Measurements from ENCODE around the gene IFT122.

IFT122 gene

GRCh38 chr3:129422897-129423296, 17.1 kb upstream of the IFT122 start:
- TF ChIP-seq REST (IDR thresholded peaks at IDR 0.05; ENCODE audit: insufficient replicate concordance, low read depth) (no peak), CTCF (IDR thresholded peaks at IDR 0.05; ENCODE audit: insufficient read depth, low read length) (no peak), GABPA (IDR thresholded peaks at IDR 0.05; ENCODE audit: low read depth) (no peak), SPI1 (IDR thresholded peaks at IDR 0.05; ENCODE audit: borderline replicate concordance, low read depth) (no peak), POLR2AphosphoS5 (IDR thresholded peaks at IDR 0.05; ENCODE audit: low read depth) (no peak)
- no peak overlapping the region for H3K4me3 ChIP-seq (replicated peaks; ENCODE audit: insufficient read depth, low read length)
- no peak overlapping the region for H3K27ac ChIP-seq (replicated peaks)
- H3K27me3 ChIP-seq (ENCODE audit: insufficient read depth, poor library complexity, severe bottlenecking) = no peaks in the 10 kb centered on the region
- DNase-seq (ENCODE audit: low read depth in 1 of 2, low spot score in 1 of 2) = no peak

GRCh38 chr3:129424185-129424841, 15.7 kb upstream of the IFT122 start:
- no peak overlapping the region for H3K4me3 ChIP-seq (replicated peaks; ENCODE audit: insufficient read depth, low read length)
- H3K27ac ChIP-seq (replicated peaks) = peak overlapping the region; percentile 64
- DNase-seq (ENCODE audit: low read depth in 1 of 2, low spot score in 1 of 2) = peak; percentile 84 to 89
- no peaks in the 10 kb centered on the region for H3K27me3 ChIP-seq (ENCODE audit: insufficient read depth, poor library complexity, severe bottlenecking)
- TF ChIP-seq GABPA (IDR thresholded peaks at IDR 0.05; ENCODE audit: low read depth) (no peak), SPI1 (IDR thresholded peaks at IDR 0.05; ENCODE audit: borderline replicate concordance, low read depth) (peak; percentile 95), CTCF (IDR thresholded peaks at IDR 0.05; ENCODE audit: insufficient read depth, low read length) (no peak), POLR2AphosphoS5 (IDR thresholded peaks at IDR 0.05; ENCODE audit: low read depth) (peak; percentile 27; the same call in 1 of the 2 replicates), REST (IDR thresholded peaks at IDR 0.05; ENCODE audit: insufficient replicate concordance, low read depth) (no peak)

- Histone ChIP-seq H3K27ac (replicated peaks) (no peak overlapping the region), H3K4me3 (replicated peaks; ENCODE audit: insufficient read depth, low read length) (no peak overlapping the region)
- TF ChIP-seq REST (IDR thresholded peaks at IDR 0.05; ENCODE audit: insufficient replicate concordance, low read depth) (no peak), SPI1 (IDR thresholded peaks at IDR 0.05; ENCODE audit: borderline replicate concordance, low read depth) (no peak), POLR2AphosphoS5 (IDR thresholded peaks at IDR 0.05; ENCODE audit: low read depth) (no peak), CTCF (IDR thresholded peaks at IDR 0.05; ENCODE audit: insufficient read depth, low read length) (no peak), GABPA (IDR thresholded peaks at IDR 0.05; ENCODE audit: low read depth) (no peak)
Measured at GRCh38 chr3:129425213-129425612, 14.8 kb upstream of the IFT122 start.

More at GRCh38 chr3:129425213-129425612, 14.8 kb upstream of the IFT122 start:
- DNase-seq (ENCODE audit: low read depth in 1 of 2, low spot score in 1 of 2) = no peak
- H3K27me3 ChIP-seq (ENCODE audit: insufficient read depth, poor library complexity, severe bottlenecking) = no peaks in the 10 kb centered on the region
